GM19452 (cell line): ENCODE data around the gene SLC43A3.
"Not testable (repeated sequence)": the region's sequence is repeated elsewhere in the genome, so short reads cannot be mapped to it uniquely, and the experiment has no call there.

ENCODE experiments used
- ATAC-seq: cut with Tn5 transposase; IDR thresholded peaks from one replicate; pipeline ENCODE4 v1.9.1; 2021; ENCODE audit not compliant: unreplicated experiment

Gene SLC43A3

DNA sequence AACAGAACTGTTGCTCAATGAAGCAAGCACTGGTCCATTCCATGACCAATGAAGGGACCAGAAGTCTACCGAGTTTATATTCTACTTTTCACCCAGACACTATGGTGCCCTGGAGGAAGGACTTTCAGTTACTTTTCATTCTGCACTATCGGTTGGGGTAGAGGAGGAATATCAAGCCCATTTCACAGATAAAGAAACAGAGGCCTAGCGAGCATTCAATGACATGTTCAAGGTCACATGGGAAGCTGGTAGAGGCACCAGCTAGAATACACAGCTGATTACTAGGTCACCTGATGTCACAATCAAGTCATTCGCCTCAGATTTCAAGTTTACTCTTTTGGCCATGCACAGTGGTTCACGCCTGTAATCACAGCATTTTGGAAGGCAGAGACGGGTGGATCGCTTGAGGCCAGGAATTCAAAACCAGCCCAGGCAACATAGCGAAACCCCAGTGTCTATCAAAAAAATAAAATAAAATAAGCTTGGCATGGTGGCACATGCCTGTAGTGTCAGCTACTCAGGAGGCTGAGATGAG is 18.9 kb downstream of the SLC43A3 start:
- no peak for ATAC-seq

DNA sequence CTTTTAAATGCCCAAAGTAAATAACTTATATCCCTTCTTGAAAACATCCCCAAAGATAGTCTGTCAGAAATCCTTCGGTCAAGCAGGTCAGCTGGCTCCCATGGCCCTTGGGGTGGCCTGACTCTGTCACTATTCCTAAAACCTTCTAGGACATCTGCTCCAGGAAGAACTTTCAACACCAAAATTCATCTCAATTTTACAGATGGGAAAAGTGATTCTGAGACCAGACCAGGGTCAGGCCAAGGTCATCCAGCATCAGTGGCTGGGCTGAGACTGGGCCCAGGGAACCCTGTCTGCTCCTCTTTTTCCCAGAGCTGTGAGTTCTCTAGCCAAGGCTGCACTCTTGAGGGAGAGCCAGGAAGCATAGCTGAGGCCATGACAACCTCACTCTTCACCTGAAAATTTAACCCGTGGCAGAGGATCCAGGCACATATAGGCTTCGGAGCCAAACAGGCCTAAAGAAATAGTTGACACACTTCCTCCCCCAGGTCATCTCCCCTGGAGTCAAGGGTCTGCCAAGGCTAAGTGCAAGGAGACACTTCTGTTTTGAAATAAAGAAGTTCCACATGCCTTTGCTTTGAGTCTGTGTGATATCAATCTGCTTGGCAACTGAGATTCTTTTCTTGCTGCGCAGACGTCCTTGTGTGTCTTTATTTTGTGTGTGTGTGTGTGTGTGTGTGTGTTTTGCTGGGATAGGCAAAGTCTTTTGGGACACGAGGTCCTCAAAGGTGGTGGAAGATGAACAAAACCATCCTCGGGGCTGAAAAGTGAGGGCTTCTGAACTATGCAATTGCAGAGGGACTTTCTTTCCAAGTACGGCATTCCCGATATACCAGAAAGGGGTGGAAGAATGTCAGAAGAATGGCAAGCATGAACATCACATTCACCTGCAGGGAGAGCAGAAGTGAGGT is 19.7 kb downstream of the SLC43A3 start:
- ATAC-seq: no peak

DNA sequence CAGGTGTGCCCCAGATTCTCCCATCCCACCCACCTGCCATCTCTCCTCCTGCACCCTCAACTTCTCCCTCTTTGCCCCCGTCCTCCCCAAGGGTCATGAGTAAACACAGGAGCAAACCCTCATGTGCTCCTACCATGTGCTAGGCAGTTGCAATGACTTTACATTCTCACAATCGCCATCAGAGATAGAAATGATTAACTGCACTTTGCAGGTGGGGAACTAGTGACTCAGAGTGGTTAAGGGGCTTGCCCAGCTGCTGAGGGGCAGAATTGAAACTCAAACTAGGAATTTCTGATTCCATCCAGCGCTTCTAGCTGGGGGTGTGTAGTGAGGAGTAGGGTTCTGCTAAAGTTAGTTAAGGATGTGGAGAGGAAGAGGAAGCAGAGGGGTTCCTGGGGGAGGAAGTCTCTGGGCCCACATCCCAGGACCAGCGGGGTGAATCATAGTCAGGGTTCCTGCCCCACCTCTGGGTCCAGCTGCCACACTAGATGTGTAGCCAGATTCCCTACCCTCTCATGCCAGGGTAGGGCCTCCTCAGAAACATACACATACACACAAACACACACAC is 20.5 kb downstream of the SLC43A3 start:
- peak; percentile 88 for ATAC-seq

GRCh38 chr11:57405271-57405860 is 21.6 kb downstream of the SLC43A3 start:
- no peak for ATAC-seq

DNA sequence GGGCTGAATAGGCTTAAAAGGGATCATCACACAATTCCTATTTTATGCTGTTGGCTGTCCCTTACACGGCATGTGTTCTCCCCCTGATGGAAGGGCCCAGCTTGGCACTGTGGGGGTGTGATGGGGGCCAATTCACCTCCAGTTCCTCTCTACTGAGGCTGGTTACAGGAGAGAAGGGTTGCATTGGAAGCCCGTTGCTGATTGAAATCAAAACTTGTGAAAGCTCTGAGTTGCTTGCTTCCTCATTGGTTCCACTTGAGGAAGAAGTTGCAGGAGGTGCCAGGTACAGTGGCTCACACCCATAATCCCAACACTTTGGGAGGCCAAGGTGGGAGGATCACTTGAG is 23.1 kb downstream of the SLC43A3 start:
- no peak for ATAC-seq

- ATAC-seq: not testable (repeated sequence)
These were observed 23.7 kb downstream of the SLC43A3 start for GRCh38 chr11:57403003-57403801.

GRCh38 chr11:57402188-57403002 is 24.5 kb downstream of the SLC43A3 start:
- ATAC-seq: no peak

DNA sequence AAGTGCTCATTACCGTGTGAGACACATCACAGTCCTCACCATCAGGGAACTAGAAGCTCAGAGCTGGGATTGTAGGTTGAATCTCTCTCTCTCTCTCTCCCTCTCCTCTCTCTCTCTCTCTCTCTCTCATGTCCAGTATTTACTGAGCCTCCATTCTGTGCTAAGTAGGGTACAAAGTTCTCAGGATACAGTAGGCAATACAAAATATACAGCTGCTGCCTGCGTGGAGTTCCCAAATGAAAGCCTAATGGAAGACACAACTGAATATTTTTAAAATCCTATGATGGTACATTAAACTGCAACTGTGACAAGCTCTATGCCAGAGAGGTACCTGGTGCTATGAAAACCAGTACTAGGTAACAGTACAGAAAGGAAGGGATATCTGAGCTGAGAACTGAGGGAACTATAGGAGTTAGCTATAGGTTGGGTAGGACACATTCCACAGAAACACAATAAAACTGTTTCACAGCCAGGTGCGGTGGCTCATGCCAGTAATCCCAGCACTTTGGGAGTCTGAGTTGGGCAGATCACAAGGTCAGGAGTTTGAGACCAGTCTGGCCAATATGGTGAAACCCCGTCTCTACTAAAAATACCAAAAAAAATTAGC is 26.8 kb downstream of the SLC43A3 start:
- ATAC-seq: no peak

- ATAC-seq: no peak
These were observed 27.7 kb downstream of the SLC43A3 start for GRCh38 chr11:57399221-57399620.

DNA sequence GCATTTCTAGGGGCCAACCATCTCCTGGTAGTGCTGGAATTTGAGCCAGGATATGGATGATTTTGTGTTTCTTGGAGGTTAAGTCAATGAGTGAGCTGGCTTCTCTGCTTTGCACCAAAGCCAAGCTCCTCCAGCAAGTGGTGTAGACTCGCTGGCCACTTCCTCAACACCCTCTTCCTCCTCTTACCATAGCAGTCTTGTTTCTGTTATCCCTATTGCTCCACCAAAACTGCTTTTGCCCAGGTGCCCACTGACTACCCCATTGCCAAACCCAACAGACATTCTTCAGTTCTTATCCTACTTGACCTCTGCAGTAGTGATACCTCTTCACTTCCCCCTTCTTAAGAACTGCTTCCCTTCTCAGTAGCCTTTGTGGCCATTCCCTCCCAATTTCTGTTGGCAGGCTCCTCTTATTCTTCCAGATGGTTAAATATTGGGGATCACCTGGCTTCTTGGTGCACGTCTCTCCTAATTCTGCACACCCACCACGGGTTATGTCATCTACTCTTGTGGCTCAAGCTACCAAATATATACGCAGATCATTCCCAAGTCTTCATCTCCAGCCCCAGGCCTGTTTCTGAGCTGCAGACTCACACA is 29.4 kb downstream of the SLC43A3 start:
- ATAC-seq: no peak

GRCh38 chr11:57396744-57397143 is 30.2 kb downstream of the SLC43A3 start:
- no peak for ATAC-seq

DNA sequence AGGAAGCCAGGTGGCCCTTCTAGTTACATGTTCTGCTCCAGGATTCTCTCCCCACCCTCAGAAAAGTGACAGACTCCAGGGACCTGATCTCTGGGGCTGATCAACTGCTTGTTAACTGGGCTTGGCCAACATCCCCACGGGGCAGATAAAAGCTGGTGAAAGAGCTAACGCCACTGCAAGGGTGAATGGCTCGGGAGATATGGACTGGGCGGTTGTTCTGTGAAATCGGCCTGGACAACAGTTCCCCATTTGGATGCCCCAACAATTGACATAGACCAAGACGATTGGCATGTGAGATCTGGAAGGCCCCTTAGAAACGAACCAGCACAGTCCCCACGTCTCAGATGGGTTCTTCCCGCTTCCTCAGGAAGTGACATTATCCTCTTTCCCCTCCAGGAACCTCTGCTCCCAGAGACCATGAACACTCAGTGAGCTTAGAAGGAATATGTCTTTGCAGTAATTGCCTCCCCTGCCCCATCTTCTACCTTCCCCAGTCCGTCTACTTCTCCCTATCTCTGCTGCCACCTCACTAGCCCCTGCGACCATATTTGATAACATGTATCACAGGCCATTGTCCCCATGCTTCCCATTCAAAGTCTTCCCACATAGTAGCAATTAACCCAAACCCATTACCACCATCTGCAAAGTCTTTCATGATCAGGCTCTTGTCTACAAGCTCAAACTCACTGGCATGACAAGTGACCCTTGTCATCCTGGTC is 30.9 kb downstream of the SLC43A3 start:
- no peak for ATAC-seq

DNA sequence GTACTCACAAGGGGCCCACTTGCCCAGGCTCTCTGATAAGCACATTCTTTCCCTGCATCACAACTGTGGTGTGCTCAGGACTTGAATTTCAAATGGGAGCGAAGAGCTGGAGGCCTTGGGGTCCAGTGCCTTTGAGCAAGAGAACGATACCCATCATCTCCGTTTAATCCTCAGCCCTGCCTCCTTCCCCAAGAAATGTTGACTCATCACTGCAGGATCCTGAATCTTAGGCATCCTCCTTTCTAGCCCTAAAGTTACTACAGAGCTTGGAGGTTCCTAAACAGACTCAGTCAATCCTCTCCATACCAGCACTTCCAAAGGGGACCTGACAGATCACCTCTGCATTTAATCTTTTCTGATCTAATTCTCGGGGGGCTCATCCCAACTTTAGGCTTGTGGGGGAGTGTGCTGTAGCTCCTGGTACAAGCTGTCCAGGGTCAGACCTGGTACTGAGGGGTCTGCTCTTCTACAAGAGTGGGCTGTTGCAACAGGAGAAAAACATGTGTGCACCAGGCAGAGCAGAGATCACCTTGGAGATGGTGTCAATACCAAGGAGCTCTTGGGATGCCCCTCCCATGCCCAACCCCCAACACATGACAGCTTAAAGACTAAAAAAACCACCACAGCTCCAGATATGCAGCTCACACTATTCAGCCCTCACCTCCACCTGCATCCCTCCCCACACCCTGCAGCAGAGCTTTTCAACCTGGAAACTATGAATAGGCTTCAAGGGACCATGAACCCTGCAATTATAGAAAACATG is 32.5 kb downstream of the SLC43A3 start:
- ATAC-seq: no peak

DNA sequence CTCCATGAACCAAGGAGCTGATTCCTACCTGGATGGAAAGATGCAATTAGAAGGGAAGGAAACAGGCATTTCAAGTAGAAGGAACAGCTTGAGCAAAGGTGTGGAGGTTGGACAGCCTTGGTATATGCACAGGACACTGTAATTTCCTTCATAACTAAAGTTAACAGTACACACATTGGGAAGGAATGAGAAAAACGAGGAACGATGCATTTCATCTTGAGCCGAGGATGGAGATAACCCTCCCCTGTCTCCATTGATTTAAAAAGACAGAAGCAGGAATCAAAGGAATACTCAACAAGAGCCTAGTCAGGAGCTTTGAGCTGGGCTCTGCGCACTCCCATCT is 34.2 kb downstream of the SLC43A3 start:
- no peak for ATAC-seq

DNA sequence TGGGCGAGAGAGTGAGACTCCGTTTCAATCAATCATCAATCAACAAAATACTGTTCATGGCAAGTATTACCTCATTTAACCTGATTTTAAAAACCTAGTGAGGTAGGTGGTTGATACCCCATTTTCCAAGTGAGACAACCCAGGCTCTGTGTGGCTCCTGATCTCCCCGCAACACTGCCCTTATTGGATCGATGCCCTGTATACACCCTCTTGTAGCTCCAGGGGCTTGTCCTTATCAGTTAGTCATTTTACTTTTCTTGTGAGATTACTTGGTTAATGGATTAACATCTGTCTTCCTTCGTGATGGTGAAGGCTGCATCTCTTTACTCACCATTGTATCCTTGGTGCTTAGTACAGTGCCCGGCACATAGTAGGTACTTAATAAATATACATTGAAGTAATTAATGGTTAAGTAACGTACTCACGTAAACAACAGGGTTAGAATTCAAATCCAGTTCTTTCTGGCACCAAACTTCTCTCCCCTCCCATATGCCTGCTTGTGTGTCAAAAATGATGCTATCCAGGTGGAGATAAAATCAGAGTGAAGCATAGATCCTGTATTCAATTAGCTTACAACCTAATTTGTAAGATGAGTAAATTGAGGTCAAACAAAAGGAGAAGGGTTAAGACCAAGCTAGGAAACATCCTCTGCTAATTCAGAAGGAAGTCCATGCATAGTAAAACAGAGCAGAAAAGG is 34.7 kb downstream of the SLC43A3 start:
- ATAC-seq: no peak

DNA sequence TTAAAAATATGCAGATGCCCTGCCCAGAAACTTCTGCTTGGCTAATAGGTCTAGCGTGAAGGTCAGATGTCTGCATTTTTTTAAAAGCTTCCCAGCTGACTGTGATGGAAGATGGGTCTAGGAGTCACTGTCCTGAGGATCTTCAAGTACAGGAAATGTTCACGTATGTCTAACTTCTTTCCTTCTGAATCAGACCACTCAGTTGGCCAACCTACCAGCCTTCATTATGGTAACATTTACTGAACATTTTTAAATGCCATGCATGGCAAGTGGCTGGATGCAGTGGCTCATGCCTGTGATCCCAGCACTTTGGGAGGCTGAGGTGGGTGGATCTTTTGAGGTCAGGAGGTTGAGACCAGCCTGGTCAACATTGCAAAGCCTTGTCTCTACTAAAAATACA is 35.4 kb downstream of the SLC43A3 start:
- ATAC-seq: no peak

GRCh38 chr11:57391111-57391510 is 35.8 kb downstream of the SLC43A3 start:
- no peak for ATAC-seq

- no peak for ATAC-seq
These were observed 36.4 kb downstream of the SLC43A3 start, which contains the start of gene PRG2 for GRCh38 chr11:57390535-57390934. TSS of gene PRG2 (minus strand) at chr11:57390650. CDS start at chr11:57389944, 706 bp downstream.
